HG02759 (cell line): Measurements from ENCODE around the gene CAVIN1.
"Not testable (repeated sequence)": the region's sequence is repeated elsewhere in the genome, so short reads cannot be mapped to it uniquely, and the experiment has no call there.

Experiments
- ATAC-seq: cut with Tn5 transposase; IDR thresholded peaks from one replicate; pipeline ENCODE4 v1.9.1; 2021; ENCODE audit warnings: mild to moderate bottlenecking, moderate library complexity; ENCODE audit not compliant: unreplicated experiment

CAVIN1 gene

DNA sequence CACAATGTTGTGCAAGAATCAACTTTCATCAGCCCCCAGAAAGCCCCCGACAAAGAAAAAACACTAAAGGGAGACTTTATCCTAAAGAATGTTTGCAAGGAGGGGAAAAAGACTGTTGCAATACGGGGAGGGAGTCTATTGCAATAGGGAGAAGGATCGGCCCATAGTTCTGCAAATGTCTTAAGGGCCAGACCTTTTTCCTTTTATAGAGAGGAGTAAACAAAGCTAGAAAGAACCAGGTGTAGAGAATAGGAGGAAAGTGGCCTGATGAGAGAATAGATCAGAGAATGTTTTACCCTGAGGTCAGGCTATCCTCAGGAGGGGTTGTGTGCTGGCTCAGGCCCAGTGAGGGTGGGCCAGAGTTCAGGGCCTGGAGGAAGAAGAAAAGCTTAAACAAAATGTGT lies 8.7 kb upstream of the CAVIN1 start:
- ATAC-seq: no peak

DNA sequence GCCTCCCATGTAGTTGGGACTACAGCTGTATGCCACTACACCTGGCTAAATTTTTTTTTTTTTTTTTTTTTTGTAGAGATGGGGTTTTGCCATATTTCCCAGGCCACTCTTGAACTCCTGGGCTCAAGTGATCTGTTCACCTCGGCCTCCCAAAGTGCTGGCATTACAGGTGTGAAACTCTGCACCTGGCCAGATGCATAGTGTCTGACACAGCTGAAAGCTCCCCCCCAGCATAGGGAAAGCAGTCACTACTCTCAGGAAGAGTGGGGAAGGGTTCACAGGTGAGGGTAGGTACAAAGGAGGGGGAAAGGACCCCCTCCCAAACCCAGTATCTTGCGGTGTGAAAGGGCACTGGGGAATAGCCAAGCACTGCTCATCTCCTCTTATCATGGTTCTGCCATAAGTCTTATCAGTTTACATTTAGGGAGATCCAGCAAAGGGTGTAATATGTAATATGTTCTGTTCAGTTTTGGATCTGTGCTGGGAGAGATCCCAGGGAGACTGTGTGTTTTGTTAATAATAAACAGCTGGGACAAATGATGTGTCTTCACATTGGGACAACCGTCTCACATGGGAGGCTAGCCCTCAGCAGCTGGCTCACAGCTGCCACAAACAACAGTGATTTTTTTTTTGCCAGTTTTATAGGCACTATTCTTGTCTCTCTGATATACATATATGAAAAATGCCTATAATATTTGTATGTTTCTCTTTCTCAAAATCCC lies 6.8 kb upstream of the CAVIN1 start:
- ATAC-seq: no peak

GRCh38 chr17:42428141-42428944 lies 5.3 kb upstream of the CAVIN1 start:
- no peak for ATAC-seq

DNA sequence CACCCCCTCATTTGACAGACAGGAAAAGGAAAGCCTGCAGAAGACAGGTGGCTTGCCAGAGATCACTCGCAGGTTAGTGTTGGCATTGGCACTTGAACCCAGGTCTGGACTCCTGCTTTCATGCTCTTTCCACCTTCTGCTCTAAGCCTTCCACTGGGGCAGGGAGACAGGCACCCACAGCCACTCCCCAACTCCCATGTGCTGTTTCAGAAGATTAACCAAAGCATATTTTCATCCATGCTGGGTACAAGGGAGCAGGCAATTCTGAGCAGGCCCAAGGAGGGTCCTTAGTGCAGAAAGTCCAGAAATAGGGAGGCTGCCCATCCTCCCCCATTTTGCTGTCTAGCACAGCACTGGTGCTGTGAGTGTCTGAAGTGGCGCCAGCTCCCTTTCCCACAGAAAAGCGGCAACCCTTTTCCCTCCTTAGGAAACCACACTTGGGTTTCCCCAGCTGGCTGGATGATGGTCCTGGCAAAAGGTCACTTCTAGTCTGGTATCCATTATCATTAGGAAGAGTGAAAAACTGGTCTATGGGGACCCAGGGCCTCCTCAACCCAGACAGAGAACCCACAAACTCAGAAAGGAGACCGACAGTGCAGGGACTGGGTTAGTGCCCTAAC lies 2.0 kb upstream of the CAVIN1 start:
- ATAC-seq: no peak

GRCh38 chr17:42423766-42424165 lies 710 bp upstream of the CAVIN1 start:
- ATAC-seq: no peak

- no peak for ATAC-seq
Observed at GRCh38 chr17:42422412-42422957, 571 bp downstream of the CAVIN1 start.

DNA sequence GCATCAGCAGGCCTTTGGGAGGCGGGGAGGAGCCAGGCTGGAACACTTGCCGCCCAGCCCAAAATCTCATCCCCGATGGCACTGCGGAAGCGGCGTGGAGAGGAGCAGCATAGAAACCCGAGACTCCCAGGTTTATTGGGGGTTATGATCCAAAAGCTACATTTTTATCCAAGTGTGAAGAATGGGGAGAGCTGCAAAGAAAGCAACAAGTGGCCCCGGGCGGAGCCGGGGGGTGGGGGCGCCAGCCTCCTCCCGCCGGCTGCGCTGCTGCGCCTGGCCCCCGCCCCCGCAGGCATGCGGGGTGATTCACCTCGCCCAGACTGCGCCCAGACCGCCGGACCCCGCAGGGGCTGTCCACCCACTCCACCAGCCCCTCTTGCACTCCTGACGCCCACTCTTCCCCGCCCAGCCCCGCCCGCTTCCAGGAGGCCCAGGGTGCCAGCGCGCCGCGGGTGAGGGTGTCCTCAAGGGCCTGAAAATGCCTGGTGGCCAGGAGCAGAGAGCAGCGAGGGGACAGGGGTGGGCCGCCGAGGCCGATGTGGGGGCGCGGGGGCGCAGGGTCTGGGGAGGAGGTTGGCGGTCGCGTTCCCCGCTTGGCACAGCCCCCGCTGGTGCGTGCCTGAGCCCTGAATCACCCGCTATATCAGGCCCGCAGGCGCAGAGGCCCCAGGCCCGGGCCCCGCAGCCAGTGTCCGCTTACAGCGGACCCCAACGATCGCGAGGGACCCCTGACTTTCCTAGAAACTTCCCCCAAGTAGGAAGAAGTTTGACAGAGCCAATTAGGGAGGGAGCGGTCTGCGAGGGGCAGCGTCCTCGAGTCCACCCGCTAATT lies 1.3 kb downstream of the CAVIN1 start:
- ATAC-seq: no peak

- ATAC-seq: no peak
Observed at GRCh38 chr17:42421136-42421506, 1.9 kb downstream of the CAVIN1 start.

DNA sequence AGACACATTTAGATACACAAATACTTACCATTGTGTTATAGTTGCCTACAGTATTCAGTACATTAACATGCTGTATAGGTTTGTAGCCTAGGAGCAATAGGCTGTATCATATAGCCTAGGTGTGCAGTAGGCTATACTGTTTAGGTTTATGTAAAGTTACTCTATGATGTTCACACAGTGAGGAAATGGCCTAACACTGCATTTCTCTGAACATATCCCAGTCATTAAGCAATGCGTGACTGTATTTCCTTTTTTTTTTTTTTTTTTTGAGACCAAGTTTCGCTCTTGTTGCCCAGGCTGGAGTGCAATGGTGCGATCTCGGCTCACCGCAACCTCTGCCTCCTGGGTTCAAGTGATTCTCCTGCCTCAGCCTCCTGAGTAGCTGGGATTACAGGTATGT lies 5.1 kb downstream of the CAVIN1 start:
- not testable (repeated sequence) for ATAC-seq

- peak; percentile 49 for ATAC-seq
Observed at GRCh38 chr17:42414704-42415409, 8.2 kb downstream of the CAVIN1 start.

DNA sequence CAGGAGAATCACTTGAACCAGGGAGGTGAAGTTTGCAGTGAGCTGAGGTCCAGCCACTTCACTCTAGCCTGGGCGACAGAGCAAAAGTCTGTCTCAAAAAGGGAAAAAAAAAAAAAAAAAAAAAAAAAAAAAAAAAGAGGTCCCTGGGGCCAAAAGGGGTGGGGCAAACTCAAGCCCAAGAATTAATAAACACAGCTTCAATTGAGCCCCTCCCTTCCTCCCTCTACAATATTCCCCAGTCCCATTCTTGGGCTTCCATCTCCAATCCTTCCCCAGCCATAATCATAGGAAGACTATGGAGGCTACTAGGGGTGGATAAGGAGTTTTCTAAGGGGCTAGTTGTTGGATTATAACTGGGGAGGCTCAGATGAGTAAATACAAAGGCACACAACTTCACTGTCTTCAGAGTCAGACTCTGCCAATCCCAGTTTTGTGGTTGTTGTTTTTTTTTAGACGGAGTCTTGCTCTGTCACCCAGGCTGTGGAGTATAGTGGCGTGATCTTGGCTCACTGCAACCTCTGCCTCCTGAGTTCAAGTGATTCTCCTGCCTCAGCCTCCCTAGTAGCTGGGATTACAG lies 9.5 kb downstream of the CAVIN1 start:
- no peak for ATAC-seq

DNA sequence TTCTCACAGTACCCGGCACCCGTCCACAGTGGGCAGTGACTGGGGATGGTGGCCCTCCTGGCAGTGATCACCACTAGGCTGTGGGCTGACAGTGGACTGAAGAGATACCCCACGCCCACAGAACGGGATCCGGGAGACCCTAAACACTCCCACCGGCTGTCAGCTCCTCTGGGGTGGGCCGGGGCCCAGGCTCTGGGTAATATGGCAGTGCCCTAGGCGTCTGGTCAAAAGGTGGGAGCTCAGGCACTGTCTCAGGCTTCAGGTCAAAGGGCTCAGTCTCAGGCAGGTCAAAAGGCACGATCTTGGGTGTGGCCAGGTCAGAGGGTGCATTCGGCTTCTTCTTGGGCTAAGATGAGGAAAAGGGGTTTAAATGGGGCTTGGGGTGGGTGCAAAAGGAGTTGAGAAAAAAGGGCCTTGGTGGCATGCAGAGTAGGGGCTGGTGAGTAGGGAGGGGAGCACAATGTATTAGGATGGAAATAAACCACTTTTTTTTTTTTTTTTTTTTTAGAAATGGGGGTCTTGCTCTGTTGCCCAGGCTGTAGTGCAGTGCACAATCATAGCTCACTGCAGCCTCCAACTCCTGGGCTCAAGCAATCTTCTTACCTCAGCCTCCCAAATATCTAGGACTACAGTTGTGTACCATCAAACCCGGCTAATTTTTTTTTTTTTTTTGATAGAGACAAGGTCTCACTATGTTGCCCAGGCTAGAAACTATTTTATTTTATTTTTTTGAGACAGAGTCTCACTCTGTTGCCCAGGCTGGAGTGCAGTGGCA lies 11.0 kb downstream of the CAVIN1 start:
- no peak for ATAC-seq

DNA sequence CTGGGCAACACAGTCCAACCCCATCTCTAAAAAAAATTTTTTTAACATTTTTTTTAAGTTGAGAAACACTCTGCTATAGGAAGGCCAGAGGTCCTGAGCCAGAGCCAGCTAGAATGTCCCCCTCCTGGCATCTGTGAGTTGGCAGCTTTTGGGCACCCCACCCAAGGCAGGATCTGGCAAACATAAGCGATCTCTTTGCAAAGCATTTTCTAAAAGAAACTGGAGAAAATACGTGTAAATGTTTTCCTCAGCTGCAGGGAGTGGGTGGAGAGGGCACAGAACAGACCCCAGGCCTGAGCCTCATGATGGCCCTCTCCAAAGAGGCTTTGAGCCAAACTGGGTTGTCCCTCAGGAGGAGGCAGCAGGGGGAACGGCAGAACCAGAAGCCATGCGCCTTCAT lies 11.7 kb downstream of the CAVIN1 start:
- no peak for ATAC-seq

DNA sequence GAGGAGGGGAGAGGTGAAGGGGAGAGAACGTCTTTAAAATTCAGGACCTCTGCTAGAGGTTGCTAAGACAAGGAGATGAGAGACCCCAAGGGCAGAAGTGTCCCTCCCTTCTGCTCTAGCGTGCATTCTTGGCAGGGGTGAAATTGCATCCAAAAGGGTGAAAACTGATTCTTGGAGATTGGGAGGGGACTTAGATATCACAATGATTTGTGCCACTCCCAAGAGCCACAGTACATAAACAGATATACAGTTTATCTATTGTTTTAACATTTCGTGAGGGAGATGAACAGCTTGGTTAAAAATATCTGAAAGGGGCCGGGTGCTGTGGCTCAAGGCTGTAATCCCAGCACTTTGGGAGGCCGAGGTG lies 12.8 kb downstream of the CAVIN1 start:
- ATAC-seq: no peak

DNA sequence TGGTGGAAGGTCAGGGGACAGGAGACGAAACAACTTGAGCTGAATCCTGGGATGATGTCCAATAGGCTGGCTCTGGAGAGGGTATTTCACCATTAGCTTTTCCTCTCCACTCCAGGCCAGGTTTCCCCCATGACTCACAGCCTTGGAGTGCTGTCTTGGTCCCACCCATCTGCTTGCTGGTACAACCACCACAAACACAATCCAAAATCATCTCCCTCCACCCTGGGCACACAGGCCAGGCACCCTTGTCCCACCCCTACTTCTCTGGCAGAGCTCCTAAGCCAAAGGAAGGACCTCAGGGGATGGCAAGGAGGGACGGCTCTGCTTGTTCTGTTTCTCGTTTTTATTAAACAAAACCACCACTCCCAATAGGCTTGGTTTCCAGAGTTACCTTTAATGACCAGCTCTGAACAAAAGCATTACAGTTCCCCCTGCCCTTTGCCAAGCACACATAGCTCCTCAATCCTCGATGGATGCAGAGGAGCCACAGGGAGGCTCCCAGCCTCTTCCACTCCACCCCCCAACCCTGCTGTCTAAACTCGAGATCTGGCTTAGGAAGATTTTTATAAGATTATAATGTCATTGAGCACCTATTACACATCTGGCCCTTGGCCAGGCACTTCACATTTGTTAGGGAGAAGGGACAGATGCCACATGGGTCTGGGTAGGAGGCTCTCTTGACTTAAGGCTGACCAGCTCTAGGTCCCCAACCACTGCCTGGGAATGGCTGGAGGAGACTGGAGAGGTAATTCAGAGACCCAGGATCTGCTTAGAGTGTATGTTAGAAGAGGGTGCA lies 13.3 kb downstream of the CAVIN1 start:
- no peak for ATAC-seq

DNA sequence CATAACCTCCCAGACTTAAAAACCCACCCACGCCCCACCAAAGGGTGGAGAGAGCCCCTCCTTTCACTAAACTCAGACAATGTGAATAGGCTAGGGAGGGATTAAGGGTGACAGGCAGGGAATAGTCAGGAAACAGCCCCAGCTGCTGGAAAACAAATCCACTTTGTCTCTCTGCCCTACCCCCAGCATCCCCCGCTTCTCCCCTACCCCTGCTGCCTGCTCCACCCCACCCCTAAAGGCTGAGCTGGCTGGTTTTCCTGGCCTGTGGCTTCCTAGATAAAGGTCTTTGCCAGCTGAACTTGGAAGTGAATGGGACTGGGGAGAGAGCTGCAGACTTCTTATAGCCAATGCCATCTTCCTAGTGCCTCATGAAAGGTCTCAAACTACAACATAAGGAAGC lies 15.0 kb downstream of the CAVIN1 start:
- no peak for ATAC-seq

DNA sequence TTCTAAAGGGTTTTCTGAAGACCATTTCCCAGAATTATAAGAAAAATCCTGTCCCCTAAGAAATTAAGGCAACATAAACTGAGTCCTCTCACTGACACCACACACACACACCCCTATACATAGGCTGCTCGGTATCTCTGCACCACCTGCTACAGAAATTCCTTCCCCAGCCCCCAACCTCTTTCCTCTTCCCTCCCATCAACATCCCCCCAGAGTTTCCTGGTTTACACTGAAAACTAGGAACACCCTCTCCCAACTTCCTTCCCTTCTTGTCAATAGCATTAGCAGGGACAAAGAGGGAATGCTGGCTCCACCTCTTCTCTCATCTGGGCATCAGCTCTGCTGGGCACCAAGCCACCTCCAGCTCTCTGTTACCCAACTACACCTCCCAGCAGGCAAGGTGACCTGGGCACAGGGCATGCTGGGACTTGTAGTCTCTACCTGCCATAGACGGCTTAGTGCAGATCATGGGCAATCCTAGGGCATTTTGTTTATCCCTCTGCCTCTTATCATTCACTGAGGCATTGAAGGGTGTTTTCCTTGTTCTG lies 15.7 kb downstream of the CAVIN1 start:
- peak; percentile 50 for ATAC-seq

- ATAC-seq: no peak
Observed at GRCh38 chr17:42406615-42407288, 16.3 kb downstream of the CAVIN1 start.
